Activated CD4-positive, alpha-beta memory T cell treated with anti-CD3 and anti-CD28 coated beads for 36 hours (primary cell): ENCODE data around the gene ANAPC16. TPM values are rescaled to one million over a fixed set of nuclear protein-coding genes. Genes with fewer than 3 reads are reported as not detected.
A peak's percentile ranks its signal among the peaks of the same experiment; 100 is the strongest.

Source experiments
- CTCF ChIA-PET: fragments of 350-600 bp; sonication (Branson Sonifier 250); formaldehyde crosslinking; loops from one replicate; lab custom pipeline; 2021; ENCODE audit warnings: antibody characterized with exemption, inconsistent platforms; lab: Charles Lee
- POLR2A ChIA-PET: fragments of 350-600 bp; sonication (Branson Sonifier 250); formaldehyde crosslinking; loops from one replicate; lab custom pipeline; 2021; ENCODE audit warnings: antibody characterized with exemption; lab: Charles Lee
- DNase-seq: peaks from one replicate; pipeline ENCODE4 v3.0.0-alpha.2; 2020
- H3K27ac Mint-ChIP-seq: one replicate; pipeline ENCODE4 v1.8.0; 2021; ENCODE audit warnings: mixed read lengths
- H3K27me3 Mint-ChIP-seq: one replicate; pipeline ENCODE4 v1.8.0; 2021; ENCODE audit warnings: mixed read lengths
- H3K36me3 Mint-ChIP-seq: one replicate; pipeline ENCODE4 v1.8.0; 2021; ENCODE audit warnings: mixed read lengths
- H3K4me1 Mint-ChIP-seq: one replicate; pipeline ENCODE4 v1.8.0; 2021; ENCODE audit warnings: low read depth, mixed read lengths
- H3K4me3 Mint-ChIP-seq: one replicate; pipeline ENCODE4 v1.8.0; 2021; ENCODE audit warnings: mild to moderate bottlenecking, mixed read lengths
- H3K9me3 Mint-ChIP-seq: one replicate; pipeline ENCODE4 v1.8.0; 2021; ENCODE audit warnings: mixed read lengths
- intact Hi-C: fragments of 100-400 bp; cut with micrococcal nuclease; formaldehyde crosslinking; loops from one replicate; pipeline ENCODE4 v1.15.1; 2023
- total RNA-seq, 2 experiments: library from RNA; stranded (reverse); gene quantifications; one replicate each; pipeline ENCODE4 v1.2.3, GENCODE V29; 2021

The ANAPC16 gene
- total RNA-seq, result 100 to 1,000 TPM; 119 to 122 TPM

- peak within 1 kb of the TSS; percentile 95 for H3K4me3 Mint-ChIP-seq
- ChIA-PET POLR2A (interaction anchor here (0.8 to 4.9 kb wide), 19 partner anchors 20 to 880 kb away, joined by 3 to 31 read pairs (median 4); partner anchors contain the start of genes DDIT4 and SPOCK2), CTCF (interaction anchor here (0.6 to 3.0 kb wide), 14 partner anchors 11 to 319 kb away, joined by 3 to 11 read pairs (median 3); partner anchors contain the start of gene SPOCK2)
- peak; percentile 96 for DNase-seq
- peaks cover 54% of the 10 kb centered on the region for H3K4me1 Mint-ChIP-seq
- no peaks in the 10 kb centered on the region for H3K9me3 Mint-ChIP-seq
- H3K36me3 Mint-ChIP-seq, result peaks cover 28% of the 10 kb centered on the region
- intact Hi-C loops, result loop anchor here (1.0 kb wide), 2 partner anchors 57 to 128 kb away; partner anchors contain the start of genes DDIT4 and SPOCK2
- H3K27ac Mint-ChIP-seq, result peak within 1 kb of the TSS; percentile 98
- no peaks in the 10 kb centered on the region for H3K27me3 Mint-ChIP-seq
These were observed at the start of gene ANAPC16, which contains the start of gene ASCC1 for GRCh38 chr10:72215611-72216549. TSS of gene ANAPC16 (plus strand) at chr10:72216012. CDS start at chr10:72223915, 7,903 bp downstream. TSS of gene ASCC1 (minus strand) at chr10:72216276. CDS start at chr10:72213298, 2,978 bp downstream.

DNA sequence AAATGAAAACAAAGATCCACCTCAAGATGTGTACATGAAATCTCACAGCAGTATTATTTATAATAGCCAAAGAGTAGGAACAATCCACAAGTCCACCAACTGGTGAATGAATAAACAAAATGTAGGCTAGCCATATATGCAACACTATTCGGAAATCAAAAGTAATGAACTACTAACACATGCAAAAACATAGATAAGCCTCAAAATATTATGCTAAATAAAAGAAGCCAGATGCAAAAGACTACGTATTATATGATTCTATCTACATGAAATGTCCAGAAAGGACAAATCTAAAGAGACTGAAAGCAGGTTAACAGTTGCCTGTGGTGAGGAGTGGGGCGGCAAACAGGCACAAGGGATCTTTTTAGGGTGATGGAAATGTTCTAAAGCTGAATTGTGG, 48.7 kb upstream of the ANAPC16 start:
- H3K36me3 Mint-ChIP-seq, result peaks cover 7% of the 10 kb centered on the region
- no peak overlapping the region for H3K27ac Mint-ChIP-seq
- no peak overlapping the region for H3K4me3 Mint-ChIP-seq
- ChIA-PET POLR2A (no interaction called here), CTCF (interaction anchor here (0.8 kb wide), 1 partner anchor 49 kb away, joined by 3 read pairs; the partner anchor contains the start of genes ANAPC16 and ASCC1)
- H3K27me3 Mint-ChIP-seq, result no peaks in the 10 kb centered on the region
- H3K4me1 Mint-ChIP-seq, result peaks cover 22% of the 10 kb centered on the region
- DNase-seq, result no peak
- no peaks in the 10 kb centered on the region for H3K9me3 Mint-ChIP-seq
- intact Hi-C loops, result no loop called here

DNA sequence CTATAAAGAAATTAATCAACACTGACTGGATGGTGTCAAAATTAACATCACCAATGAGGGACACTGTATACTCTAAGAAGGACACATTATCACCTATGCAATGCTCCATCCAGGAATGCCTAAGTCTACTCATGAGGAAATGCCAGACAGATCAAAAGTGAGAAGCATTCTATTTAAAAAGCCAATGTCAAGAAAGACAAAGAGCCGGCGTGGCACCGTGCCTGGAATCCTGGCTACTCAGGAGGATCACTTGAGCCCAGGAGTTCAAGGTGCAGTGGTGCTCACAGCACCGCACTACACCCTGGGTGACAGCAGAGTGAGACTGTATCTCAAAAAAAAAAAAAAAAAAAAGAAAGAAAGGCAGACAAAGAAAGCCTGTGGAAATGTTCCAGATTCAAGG, 45.5 kb upstream of the ANAPC16 start:
- Mint-ChIP-seq H3K36me3 (peaks cover 5% of the 10 kb centered on the region), H3K27me3 (no peaks in the 10 kb centered on the region), H3K9me3 (no peaks in the 10 kb centered on the region), H3K27ac (no peak overlapping the region), H3K4me3 (no peak overlapping the region), H3K4me1 (peaks cover 13% of the 10 kb centered on the region)
- DNase-seq, result no peak
- intact Hi-C loops, result no loop called here
- CTCF ChIA-PET, result no interaction called here
- POLR2A ChIA-PET, result no interaction called here

DNA sequence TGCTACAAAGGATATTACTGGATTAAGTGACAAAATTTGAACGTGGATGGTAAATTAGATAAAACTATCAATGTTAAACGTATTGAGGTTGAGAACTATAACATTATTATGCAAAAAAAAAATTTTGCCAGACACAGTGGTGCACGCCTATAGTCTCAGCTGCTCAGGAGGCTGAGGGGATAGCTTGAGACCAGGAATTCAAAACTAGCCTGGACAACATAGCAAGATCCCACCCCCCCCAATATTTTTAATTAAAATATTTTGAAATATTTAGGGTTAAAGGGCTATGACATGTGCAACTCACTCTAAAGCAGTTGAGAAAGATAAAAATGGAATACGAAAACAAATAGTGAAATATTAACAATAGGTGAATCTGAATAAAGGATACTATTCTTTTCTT, 45.1 kb upstream of the ANAPC16 start:
- no peak for DNase-seq
- CTCF ChIA-PET, result interaction anchor here (0.6 kb wide), 1 partner anchor 9 kb away, joined by 6 read pairs; no protein-coding TSS in a partner anchor
- peaks cover 5% of the 10 kb centered on the region for H3K36me3 Mint-ChIP-seq
- no peaks in the 10 kb centered on the region for H3K9me3 Mint-ChIP-seq
- peaks cover 10% of the 10 kb centered on the region for H3K4me1 Mint-ChIP-seq
- H3K27ac Mint-ChIP-seq, result no peak overlapping the region
- H3K27me3 Mint-ChIP-seq, result no peaks in the 10 kb centered on the region
- intact Hi-C loops, result no loop called here
- H3K4me3 Mint-ChIP-seq, result no peak overlapping the region
- POLR2A ChIA-PET, result no interaction called here

DNA sequence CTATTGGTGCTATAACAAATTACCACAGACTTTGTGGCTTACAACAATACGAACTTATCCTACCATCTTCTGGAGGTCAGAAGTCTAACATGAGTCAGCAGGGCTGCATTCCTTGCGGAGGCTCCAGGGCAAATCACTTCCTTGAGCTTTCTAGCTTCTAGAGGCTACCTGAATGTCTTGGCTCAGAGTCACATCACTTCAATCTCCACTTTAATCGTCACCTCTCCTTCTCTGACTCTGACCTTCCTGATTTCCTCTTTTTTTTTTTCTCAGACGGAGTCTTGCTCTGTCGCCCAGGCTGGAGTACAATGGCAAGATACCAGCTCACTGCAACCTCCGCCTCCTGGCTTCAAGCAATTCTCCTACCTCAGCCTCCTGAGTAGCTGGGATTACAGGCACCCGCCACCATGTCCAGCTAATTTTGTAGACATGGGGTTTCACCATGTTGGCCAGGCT, 44.6 kb upstream of the ANAPC16 start:
- no peak overlapping the region for H3K4me3 Mint-ChIP-seq
- H3K36me3 Mint-ChIP-seq, result peaks cover 5% of the 10 kb centered on the region
- POLR2A ChIA-PET, result no interaction called here
- no peak overlapping the region for H3K27ac Mint-ChIP-seq
- CTCF ChIA-PET, result interaction anchor here (0.6 kb wide), 1 partner anchor 9 kb away, joined by 6 read pairs; no protein-coding TSS in a partner anchor
- H3K4me1 Mint-ChIP-seq, result peaks cover 10% of the 10 kb centered on the region
- intact Hi-C loops, result no loop called here
- DNase-seq, result no peak
- H3K27me3 Mint-ChIP-seq, result no peaks in the 10 kb centered on the region
- H3K9me3 Mint-ChIP-seq, result no peaks in the 10 kb centered on the region

DNA sequence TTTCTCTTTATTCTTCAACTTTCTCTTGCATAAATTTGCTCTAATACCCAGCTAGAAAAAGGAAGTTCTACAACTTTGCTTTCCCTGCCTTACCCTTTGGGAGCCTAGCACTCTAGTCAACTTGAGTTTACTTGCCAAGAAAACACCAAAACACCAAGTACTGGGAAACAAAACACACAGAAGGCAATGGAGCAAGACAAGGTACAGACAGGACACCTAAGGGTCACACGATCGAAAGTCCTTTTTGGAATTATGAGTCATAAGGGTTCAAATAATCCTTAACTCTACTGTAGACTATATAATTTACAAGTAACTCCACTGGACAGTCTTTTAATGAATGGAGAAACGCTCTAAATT, 42.6 kb upstream of the ANAPC16 start:
- H3K4me3 Mint-ChIP-seq, result no peak overlapping the region
- H3K36me3 Mint-ChIP-seq, result peaks cover 9% of the 10 kb centered on the region
- POLR2A ChIA-PET, result no interaction called here
- CTCF ChIA-PET, result no interaction called here
- intact Hi-C loops, result no loop called here
- H3K4me1 Mint-ChIP-seq, result peaks cover 10% of the 10 kb centered on the region
- no peak for DNase-seq
- no peaks in the 10 kb centered on the region for H3K27me3 Mint-ChIP-seq
- no peaks in the 10 kb centered on the region for H3K9me3 Mint-ChIP-seq
- H3K27ac Mint-ChIP-seq, result no peak overlapping the region

GRCh38 chr10:72173619-72174296, 42.1 kb upstream of the ANAPC16 start:
- Mint-ChIP-seq H3K4me1 (peaks cover 10% of the 10 kb centered on the region), H3K27me3 (no peaks in the 10 kb centered on the region), H3K4me3 (no peak overlapping the region), H3K27ac (no peak overlapping the region), H3K9me3 (no peaks in the 10 kb centered on the region), H3K36me3 (peaks cover 9% of the 10 kb centered on the region)
- POLR2A ChIA-PET, result no interaction called here
- CTCF ChIA-PET, result interaction anchor here (0.5 to 1.9 kb wide), 3 partner anchors 46 to 163 kb away, joined by 4 to 5 read pairs (median 4); no protein-coding TSS in a partner anchor
- peak; percentile 23 for DNase-seq
- intact Hi-C loops, result no loop called here

GRCh38 chr10:72174297-72174662, 41.5 kb upstream of the ANAPC16 start:
- Mint-ChIP-seq H3K4me1 (peaks cover 10% of the 10 kb centered on the region), H3K9me3 (no peaks in the 10 kb centered on the region), H3K27ac (no peak overlapping the region), H3K27me3 (no peaks in the 10 kb centered on the region), H3K4me3 (no peak overlapping the region), H3K36me3 (peaks cover 12% of the 10 kb centered on the region)
- POLR2A ChIA-PET, result interaction anchor here (1.5 kb wide), 1 partner anchor 42 kb away, joined by 3 read pairs; the partner anchor contains the start of genes ANAPC16 and ASCC1
- CTCF ChIA-PET, result interaction anchor here (0.5 to 1.9 kb wide), 4 partner anchors 46 to 162 kb away, joined by 3 to 5 read pairs (median 4); no protein-coding TSS in a partner anchor
- intact Hi-C loops, result no loop called here
- DNase-seq, result no peak

- POLR2A ChIA-PET, result interaction anchor here (1.5 kb wide), 1 partner anchor 41 kb away, joined by 3 read pairs; the partner anchor contains the start of genes ANAPC16 and ASCC1
- intact Hi-C loops, result no loop called here
- DNase-seq, result no peak
- CTCF ChIA-PET, result interaction anchor here (0.9 to 1.9 kb wide), 3 partner anchors 43 to 126 kb away, joined by 3 to 5 read pairs (median 4); no protein-coding TSS in a partner anchor
- Mint-ChIP-seq H3K4me3 (no peak overlapping the region), H3K27me3 (no peaks in the 10 kb centered on the region), H3K36me3 (peaks cover 15% of the 10 kb centered on the region), H3K27ac (no peak overlapping the region), H3K4me1 (peaks cover 10% of the 10 kb centered on the region), H3K9me3 (no peaks in the 10 kb centered on the region)
These were observed 40.7 kb upstream of the ANAPC16 start for GRCh38 chr10:72175149-72175548.

DNA sequence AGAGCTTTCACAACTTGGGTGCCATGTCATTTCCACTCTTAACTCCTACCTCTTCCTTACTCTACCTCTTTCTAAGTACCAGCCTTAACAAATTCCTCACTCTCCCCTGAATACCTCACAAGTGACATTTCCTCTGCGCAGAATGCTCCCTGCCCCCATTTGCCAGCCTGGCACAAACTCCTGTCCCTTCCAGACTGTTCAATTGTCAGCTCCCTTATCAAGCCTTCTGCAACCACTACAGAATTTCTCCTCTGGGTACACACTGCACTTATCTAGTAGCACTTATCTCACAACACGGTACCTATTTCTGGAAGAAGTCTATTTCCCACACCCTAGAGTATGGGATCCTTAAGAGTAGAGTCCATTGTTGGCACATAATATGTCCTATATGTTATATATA, 39.1 kb upstream of the ANAPC16 start:
- no peaks in the 10 kb centered on the region for H3K27me3 Mint-ChIP-seq
- H3K36me3 Mint-ChIP-seq, result peaks cover 12% of the 10 kb centered on the region
- H3K4me1 Mint-ChIP-seq, result peaks cover 10% of the 10 kb centered on the region
- intact Hi-C loops, result no loop called here
- CTCF ChIA-PET, result no interaction called here
- no peak for DNase-seq
- no peaks in the 10 kb centered on the region for H3K9me3 Mint-ChIP-seq
- H3K4me3 Mint-ChIP-seq, result no peak overlapping the region
- POLR2A ChIA-PET, result no interaction called here
- H3K27ac Mint-ChIP-seq, result no peak overlapping the region

DNA sequence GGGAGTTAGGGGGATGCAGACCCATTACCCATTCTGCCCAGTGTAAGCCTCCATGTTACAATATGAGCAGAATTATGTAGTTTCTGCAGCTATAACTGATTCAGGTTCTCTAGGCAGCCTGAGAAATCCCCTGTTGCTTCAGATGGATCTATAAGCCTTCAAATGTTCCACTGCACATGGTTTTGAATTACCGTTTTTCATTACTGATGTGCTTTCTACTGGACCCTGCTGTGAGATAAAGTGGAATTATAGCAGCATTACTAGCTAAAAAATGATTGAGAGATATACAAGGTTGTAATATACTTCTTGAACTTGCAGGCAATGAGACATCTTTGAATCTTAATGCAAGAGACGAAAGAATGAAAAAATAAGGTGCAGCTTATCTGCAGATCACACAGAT, 38.4 kb upstream of the ANAPC16 start:
- peaks cover 13% of the 10 kb centered on the region for H3K36me3 Mint-ChIP-seq
- intact Hi-C loops, result no loop called here
- ChIA-PET CTCF (no interaction called here), POLR2A (no interaction called here)
- no peak overlapping the region for H3K4me3 Mint-ChIP-seq
- H3K27me3 Mint-ChIP-seq, result no peaks in the 10 kb centered on the region
- H3K9me3 Mint-ChIP-seq, result no peaks in the 10 kb centered on the region
- H3K27ac Mint-ChIP-seq, result no peak overlapping the region
- no peak for DNase-seq
- H3K4me1 Mint-ChIP-seq, result peaks cover 10% of the 10 kb centered on the region
